Measurements from ENCODE around the gene TRPV3. TPM values are rescaled to one million over a fixed set of nuclear protein-coding genes. Genes with fewer than 3 reads are reported as not detected.

Gene TRPV3
- total RNA-seq, 1 donor, result 0.21 TPM

DNA sequence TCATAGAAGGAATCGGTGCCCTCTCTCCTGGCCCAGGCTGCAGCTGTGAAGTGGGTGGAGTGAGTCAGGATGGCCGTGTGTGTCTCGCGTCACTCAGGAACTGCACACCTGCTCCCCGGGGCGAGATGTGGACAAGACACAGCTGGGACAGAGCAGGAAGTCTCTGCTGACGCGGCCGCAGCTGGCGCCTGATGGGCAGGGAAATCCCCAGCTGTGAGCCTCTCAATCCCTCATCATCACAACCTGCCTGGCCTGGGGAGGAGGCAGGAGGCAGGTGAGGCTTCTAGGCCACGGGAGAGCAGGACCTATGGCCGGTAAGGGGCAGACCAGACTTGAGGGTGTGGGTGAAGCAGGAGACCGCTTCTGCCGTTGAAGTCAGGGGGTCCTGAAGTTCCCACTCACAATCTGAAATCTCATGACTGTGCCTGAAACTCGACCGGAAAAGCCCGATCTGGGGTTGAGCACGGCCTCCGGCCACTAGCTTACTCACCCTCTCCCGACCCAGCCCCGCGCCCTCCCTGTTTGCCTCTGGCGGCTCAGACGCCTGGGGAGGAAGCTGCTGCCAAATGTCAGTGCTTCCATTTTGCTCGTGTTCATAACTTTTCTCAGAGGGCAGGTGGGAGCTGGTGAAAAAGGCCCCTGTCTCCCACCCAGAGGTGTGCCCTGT lies 1.1 kb upstream of the TRPV3 start:
- H3K4me1 ChIP-seq (ENCODE audit: insufficient read depth, low read length), result no peaks in the 10 kb centered on the region
- H3K9me3 ChIP-seq (ENCODE audit: low read depth, low read length), result no peaks in the 10 kb centered on the region
- no peak overlapping the region for H3K4me3 ChIP-seq (ENCODE audit: low read length)
- no peaks in the 10 kb centered on the region for H3K27me3 ChIP-seq (ENCODE audit: insufficient read depth, low read length)

DNA sequence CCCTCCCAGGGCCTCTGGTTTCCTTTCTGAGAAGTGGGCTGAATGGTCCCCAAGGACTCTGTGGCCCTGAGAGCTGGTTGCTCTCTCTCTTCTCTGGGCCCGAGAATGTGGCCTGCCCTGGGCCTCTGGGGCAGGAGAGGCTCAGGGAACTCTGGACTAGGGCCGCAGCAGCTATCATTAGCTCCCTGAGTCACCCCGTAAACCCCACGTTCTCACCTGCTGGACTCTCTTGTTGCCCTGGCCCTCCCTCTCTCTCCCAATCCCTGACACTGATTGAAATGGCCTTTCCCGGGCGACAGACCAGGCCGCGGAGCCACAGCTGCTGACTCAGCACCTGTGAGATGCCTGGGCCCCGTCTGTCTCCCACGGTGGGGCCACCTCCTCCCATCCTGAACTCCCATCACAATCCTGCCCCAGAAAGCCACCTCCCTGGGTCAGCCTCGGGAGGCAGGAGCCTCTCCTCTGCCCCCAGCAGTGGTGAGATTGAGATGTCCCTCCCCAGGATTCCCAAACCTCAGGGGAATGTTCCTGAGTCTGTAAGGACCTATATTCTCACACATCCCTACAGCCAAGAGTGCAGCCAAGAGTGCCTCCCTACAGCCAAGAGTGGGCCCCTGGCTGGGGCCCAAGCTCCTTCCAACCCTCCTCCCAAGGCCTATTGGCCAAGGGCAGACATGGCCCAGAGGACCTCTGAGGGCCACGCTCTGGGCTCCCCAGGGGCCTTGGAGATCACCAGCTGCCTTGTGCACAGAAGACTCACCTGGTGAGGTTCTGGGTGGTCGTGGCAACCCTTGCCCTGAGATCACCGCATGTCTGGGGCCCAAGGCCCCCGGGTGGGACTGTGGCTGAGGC lies 470 bp downstream of the TRPV3 start:
- Histone ChIP-seq H3K9me3 (ENCODE audit: low read depth, low read length) (no peaks in the 10 kb centered on the region), H3K4me1 (ENCODE audit: insufficient read depth, low read length) (no peaks in the 10 kb centered on the region), H3K4me3 (ENCODE audit: low read length) (no peak overlapping the region), H3K27me3 (ENCODE audit: insufficient read depth, low read length) (no peaks in the 10 kb centered on the region)

DNA sequence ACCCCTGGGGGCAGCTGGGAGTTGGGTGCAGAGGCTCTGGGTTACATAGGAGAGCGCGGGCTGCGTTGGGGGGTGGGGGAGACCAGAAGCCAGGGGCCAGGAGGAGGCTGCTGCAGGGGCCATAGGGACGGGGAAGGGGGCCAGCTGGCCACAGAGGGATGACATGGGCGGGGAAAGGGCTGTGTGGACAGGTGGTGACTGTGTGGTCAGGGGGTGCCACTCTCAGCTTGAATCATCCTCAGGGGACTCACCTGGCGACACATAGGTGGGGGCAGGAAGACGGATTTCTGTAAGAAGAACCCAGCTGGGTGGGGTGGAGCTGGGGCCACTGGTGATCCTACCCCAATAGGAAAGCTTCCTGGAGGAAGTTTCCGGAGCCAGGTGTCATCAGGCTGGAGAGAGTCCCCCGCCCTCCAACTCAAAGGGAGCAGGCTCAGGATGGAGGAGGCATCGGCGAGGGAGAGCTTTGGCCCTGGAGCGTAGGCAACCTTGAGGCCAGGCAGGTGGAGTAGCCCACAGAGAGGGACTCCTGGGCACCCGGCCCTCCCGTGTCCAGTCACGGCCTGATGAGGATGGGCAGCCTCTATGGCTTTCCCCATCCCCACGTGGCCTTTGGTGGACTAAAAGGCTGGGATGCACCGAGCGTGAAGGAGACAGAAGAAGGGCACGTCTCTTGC lies 1.2 kb downstream of the TRPV3 start:
- Histone ChIP-seq H3K4me3 (ENCODE audit: low read length) (no peak overlapping the region), H3K27me3 (ENCODE audit: insufficient read depth, low read length) (no peaks in the 10 kb centered on the region), H3K9me3 (ENCODE audit: low read depth, low read length) (no peaks in the 10 kb centered on the region), H3K4me1 (ENCODE audit: insufficient read depth, low read length) (no peaks in the 10 kb centered on the region)

DNA sequence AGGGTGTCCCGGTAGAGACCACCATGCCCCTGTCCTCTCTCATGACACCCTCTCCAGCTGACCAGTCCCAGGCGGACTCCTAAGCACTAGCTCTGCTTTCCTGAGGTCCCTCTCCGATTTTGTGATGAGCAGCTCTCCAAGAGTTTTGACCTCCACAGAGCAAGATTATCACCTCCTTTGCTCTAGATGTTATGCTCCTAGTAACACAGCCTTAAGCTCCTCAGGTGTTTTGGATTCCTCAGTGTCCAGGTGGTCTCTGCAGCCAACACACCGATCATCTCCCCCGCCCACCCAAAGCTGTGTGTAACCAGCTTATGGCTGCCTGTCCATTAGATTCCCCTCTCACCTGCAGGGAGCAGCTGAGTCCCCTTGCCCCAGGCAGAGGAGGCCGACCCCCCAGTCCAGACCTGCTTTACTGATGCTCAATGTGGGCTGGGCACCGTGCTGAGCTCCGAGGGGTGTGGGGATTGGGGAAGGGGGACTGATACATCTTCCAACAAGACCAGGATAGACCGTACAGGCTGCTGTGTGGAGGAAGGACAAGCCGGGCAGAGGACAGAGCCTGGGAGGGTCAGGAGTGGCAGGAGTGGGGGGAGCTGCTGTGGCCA lies 2.3 kb downstream of the TRPV3 start:
- H3K4me1 ChIP-seq (ENCODE audit: insufficient read depth, low read length), result no peaks in the 10 kb centered on the region
- no peak overlapping the region for H3K4me3 ChIP-seq (ENCODE audit: low read length)
- H3K9me3 ChIP-seq (ENCODE audit: low read depth, low read length), result no peaks in the 10 kb centered on the region
- no peaks in the 10 kb centered on the region for H3K27me3 ChIP-seq (ENCODE audit: insufficient read depth, low read length)

DNA sequence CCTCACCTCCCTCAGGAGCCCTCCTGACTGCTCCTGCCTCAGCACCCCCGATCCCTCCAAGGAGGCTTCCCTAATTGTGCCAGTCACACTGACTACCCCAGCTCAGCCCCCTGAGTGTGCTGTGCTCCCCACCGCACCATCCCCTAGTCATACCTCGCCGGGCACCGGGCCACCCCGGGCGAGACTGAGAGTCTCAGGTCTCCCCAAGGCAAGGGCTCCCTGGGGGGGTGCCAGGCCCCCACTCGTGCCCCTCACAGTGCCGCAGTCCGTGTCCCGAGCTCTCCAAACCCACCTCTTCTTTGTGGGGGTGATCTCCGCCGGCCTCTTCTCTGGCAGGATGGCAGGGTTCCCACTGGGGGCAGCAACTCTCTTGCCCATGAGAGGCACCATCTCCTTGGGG lies 3.2 kb downstream of the TRPV3 start:
- Histone ChIP-seq H3K27me3 (ENCODE audit: insufficient read depth, low read length) (no peaks in the 10 kb centered on the region), H3K4me3 (ENCODE audit: low read length) (no peak overlapping the region), H3K4me1 (ENCODE audit: insufficient read depth, low read length) (no peaks in the 10 kb centered on the region), H3K9me3 (ENCODE audit: low read depth, low read length) (no peaks in the 10 kb centered on the region)

DNA sequence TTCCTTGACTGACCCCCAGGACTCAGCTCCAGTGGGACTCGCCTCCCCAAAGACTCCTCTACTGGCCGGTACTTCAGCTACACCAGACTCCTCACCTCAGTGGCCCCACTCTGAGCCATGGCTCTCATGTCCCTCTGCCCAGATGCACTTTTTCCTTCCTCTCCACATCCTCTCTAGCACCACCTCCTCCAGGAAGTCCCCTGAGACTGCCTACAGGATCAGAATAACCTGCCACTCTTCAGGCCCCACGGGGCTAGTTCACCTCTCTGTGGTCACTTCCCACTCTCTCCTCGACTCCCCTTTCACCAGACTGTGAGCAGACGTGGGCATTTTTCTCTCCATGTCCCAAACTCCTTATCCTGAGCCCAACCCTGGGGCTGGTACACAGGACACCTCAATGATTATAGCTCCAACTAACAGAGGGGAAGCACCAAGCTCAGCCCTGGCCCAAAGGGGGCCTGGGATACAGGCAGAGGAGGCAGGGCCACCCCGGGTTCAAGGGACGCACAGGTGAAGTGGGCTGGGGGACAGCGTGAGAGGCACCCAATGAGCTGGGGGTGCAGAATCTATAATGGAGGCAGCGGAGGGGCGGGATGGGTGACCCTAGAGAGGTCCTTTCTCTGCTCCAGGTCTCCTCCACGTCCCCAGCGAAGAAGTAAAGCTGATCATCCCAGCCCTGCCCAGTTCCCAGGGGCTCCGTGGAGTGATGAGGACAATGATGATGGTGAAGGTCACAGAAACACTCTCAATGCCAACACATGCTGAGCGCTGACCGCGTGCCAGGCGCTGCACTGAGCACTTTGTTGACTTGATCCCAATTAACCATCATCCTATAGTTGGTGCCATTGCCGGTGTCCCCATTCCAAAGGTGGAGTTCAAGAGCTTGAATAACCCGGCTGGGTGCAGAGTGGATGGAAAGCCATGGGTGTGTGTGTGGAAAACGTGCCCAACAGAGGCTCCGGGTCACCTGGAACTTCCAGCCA lies 3.9 kb downstream of the TRPV3 start:
- Histone ChIP-seq H3K27me3 (ENCODE audit: insufficient read depth, low read length) (no peaks in the 10 kb centered on the region), H3K4me1 (ENCODE audit: insufficient read depth, low read length) (no peaks in the 10 kb centered on the region), H3K9me3 (ENCODE audit: low read depth, low read length) (no peaks in the 10 kb centered on the region), H3K4me3 (ENCODE audit: low read length) (no peak overlapping the region)

DNA sequence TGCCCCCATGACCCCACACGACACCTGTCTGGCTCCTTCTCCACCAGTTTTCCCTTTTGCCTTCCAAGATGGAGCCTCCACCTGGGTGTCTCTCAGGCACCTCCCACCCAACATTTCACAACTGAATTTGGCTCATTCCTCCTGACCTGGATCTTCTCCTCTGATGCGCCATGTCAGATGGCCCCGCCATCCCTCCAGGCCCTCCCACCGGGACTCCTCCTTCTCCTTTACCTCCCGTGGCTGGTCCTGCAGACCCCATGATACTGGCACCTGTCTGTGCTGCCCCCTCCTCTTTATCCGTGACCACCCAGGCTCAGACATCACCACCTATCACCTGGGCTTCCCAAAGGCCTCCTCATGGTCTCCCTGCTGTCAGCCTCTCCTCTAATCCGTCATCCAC lies 4.7 kb downstream of the TRPV3 start:
- Histone ChIP-seq H3K9me3 (ENCODE audit: low read depth, low read length) (no peaks in the 10 kb centered on the region), H3K4me1 (ENCODE audit: insufficient read depth, low read length) (no peaks in the 10 kb centered on the region), H3K27me3 (ENCODE audit: insufficient read depth, low read length) (no peaks in the 10 kb centered on the region), H3K4me3 (ENCODE audit: low read length) (no peak overlapping the region)

DNA sequence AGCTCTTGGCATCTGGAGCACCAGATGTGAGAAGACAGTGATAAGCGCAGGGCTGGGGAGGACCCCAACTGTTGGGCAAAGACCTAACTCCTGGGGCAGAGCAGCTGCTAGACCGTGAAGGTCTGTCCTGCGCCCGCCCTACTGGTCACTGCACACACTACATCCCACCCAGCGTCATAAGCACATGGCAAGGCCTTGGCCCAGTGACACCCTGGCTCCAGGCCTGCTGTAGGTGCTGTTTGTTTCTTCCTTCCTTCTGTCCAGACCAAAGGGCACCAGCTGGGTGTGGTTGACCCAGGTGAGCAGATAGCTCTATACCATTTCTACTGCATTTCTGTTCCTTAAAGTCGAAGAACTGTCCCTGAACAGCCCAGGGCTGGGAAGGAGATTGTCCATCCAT lies 6.4 kb downstream of the TRPV3 start:
- Histone ChIP-seq H3K27me3 (ENCODE audit: insufficient read depth, low read length) (no peaks in the 10 kb centered on the region), H3K4me3 (ENCODE audit: low read length) (no peak overlapping the region), H3K4me1 (ENCODE audit: insufficient read depth, low read length) (no peaks in the 10 kb centered on the region), H3K9me3 (ENCODE audit: low read depth, low read length) (no peaks in the 10 kb centered on the region)

DNA sequence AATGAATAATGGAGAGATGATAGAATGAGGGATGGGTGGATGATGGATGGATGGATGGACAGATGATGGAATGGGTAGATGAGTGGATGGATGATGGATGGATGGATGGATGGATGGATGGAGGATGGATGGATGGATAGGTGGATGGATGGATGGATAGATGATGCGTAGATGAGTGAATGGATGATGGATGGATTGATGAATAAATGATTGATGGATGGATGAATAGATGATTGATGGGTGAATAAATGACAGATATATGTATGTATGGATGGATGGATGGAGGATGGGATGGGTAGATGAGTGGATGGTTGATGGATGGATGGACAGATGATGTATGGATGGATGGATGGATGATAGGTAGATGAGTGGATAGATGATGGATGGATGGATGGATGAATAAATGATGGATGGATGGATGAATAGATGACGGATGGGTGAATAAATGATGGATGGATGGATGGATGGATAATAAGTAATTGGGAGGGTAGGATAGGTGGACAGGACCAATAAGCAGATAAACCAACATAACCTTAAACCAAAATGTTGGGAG lies 7.9 kb downstream of the TRPV3 start:
- Histone ChIP-seq H3K4me3 (ENCODE audit: low read length) (no peak overlapping the region), H3K9me3 (ENCODE audit: low read depth, low read length) (no peaks in the 10 kb centered on the region), H3K4me1 (ENCODE audit: insufficient read depth, low read length) (no peaks in the 10 kb centered on the region), H3K27me3 (ENCODE audit: insufficient read depth, low read length) (no peaks in the 10 kb centered on the region)

DNA sequence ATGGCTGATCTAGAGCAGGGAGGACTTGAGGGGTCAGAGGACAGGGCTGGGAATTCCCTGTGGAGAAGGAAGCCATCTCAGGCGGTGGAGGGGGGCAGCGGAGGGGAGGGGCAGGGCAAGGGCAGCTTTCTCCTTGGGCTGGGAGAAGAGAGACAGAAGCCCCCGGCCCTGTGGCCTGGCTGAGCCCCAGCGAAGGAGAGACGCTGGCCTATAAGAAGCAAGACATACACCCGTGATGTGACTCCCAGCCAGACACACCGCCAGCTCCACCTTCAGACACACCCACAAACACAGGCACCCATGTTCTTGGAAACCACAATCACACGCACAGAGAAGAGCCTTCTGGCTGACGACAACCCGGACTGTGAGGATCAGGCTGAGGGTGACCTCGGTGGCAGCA lies 10.0 kb downstream of the TRPV3 start:
- no peaks in the 10 kb centered on the region for H3K9me3 ChIP-seq (ENCODE audit: low read depth, low read length)
- no peak overlapping the region for H3K4me3 ChIP-seq (ENCODE audit: low read length)
- no peaks in the 10 kb centered on the region for H3K4me1 ChIP-seq (ENCODE audit: insufficient read depth, low read length)
- no peaks in the 10 kb centered on the region for H3K27me3 ChIP-seq (ENCODE audit: insufficient read depth, low read length)

DNA sequence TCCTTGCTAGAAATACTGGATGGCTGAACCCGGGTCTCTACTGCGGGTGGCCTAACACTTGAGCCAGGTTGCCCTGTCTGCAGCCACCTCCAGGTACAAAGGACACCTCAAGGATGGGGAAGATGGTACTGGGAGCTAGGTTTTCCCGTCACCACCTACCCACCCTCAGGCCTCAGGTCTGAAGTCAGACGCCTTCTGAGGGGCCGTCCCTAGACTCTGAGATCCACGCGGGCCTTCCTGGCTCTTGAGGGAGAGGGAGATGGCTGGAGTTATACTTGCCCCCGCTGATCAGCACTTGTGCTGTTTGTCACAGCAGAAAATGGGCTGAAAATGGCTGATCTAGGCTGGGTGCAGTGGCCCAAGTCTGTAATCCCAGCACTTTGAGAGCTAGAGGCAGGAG lies 10.6 kb downstream of the TRPV3 start:
- H3K4me3 ChIP-seq (ENCODE audit: low read length), result no peak overlapping the region
- H3K9me3 ChIP-seq (ENCODE audit: low read depth, low read length), result no peaks in the 10 kb centered on the region
- H3K4me1 ChIP-seq (ENCODE audit: insufficient read depth, low read length), result no peaks in the 10 kb centered on the region
- H3K27me3 ChIP-seq (ENCODE audit: insufficient read depth, low read length), result no peaks in the 10 kb centered on the region

DNA sequence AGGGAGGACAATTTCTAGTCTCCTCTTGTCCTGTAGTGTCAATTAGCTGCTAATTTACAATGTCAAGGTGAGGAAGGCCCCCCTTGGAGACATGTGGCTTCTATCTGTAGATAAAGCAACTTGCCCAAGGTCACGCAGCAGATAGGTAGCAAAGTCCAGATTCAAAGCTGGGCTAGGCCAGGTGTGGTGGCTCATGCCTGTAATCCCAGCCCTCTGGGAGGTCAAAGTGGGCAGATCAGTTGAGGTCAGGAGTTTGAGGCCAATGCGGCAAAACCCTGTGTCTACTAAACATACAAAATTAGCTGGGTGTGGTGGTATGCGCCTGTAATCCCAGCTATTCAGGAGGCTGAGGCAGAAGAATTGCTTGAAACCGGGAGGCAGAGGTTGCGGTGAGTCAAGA lies 11.1 kb downstream of the TRPV3 start:
- Histone ChIP-seq H3K4me3 (ENCODE audit: low read length) (no peak overlapping the region), H3K4me1 (ENCODE audit: insufficient read depth, low read length) (no peaks in the 10 kb centered on the region), H3K27me3 (ENCODE audit: insufficient read depth, low read length) (no peaks in the 10 kb centered on the region), H3K9me3 (ENCODE audit: low read depth, low read length) (no peaks in the 10 kb centered on the region)

DNA sequence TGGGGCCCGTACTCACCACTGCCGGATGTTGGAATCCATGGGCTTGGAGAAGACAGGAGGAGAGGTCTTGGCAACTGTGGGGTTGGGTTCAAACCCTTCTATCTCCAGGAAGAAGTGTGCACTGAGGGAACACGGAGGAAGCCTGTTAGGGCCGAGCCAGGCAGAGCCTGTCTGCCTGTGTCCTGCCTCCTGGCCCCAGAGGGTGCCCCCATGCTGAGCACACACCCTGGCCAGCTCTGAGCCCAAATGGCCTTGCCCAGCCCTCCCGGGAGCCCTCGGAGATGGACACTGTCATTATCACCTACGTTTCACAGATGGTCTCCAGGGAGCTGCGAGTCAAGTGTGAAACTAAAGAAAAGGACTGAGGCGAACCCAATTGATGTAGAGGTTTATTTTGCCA lies 12.5 kb downstream of the TRPV3 start:
- no peak overlapping the region for H3K4me3 ChIP-seq (ENCODE audit: low read length)
- no peaks in the 10 kb centered on the region for H3K9me3 ChIP-seq (ENCODE audit: low read depth, low read length)
- H3K27me3 ChIP-seq (ENCODE audit: insufficient read depth, low read length), result no peaks in the 10 kb centered on the region
- H3K4me1 ChIP-seq (ENCODE audit: insufficient read depth, low read length), result no peaks in the 10 kb centered on the region

DNA sequence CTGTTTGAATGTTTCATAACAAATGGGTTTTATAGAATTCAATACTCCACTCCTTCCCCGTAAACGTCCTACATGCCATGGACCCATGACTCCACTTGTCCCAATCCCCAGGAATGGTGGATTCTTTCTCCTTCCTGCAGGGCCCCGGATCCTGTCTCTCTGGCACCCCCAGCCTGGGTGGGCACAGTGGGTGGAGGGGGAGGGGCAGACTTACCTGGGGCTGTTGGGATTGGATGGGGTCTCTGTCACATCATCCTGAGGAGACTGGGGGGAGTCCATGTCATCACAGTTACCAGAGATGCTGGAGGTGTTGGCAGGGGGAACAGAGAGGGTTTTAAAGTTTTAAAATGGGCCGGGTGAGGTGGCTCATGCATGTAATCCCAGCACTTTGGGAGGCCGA lies 13.2 kb downstream of the TRPV3 start:
- Histone ChIP-seq H3K4me3 (ENCODE audit: low read length) (no peak overlapping the region), H3K27me3 (ENCODE audit: insufficient read depth, low read length) (no peaks in the 10 kb centered on the region), H3K4me1 (ENCODE audit: insufficient read depth, low read length) (no peaks in the 10 kb centered on the region), H3K9me3 (ENCODE audit: low read depth, low read length) (no peaks in the 10 kb centered on the region)
